OCI-M2 (cell line): ENCODE results near the gene SH3RF1.

Source experiments
- DNase-seq: peaks from one replicate; lab custom pipeline; 2025; ENCODE audit not compliant: unreplicated experiment; lab: John Stamatoyannopoulos, UW

The SH3RF1 gene

DNA sequence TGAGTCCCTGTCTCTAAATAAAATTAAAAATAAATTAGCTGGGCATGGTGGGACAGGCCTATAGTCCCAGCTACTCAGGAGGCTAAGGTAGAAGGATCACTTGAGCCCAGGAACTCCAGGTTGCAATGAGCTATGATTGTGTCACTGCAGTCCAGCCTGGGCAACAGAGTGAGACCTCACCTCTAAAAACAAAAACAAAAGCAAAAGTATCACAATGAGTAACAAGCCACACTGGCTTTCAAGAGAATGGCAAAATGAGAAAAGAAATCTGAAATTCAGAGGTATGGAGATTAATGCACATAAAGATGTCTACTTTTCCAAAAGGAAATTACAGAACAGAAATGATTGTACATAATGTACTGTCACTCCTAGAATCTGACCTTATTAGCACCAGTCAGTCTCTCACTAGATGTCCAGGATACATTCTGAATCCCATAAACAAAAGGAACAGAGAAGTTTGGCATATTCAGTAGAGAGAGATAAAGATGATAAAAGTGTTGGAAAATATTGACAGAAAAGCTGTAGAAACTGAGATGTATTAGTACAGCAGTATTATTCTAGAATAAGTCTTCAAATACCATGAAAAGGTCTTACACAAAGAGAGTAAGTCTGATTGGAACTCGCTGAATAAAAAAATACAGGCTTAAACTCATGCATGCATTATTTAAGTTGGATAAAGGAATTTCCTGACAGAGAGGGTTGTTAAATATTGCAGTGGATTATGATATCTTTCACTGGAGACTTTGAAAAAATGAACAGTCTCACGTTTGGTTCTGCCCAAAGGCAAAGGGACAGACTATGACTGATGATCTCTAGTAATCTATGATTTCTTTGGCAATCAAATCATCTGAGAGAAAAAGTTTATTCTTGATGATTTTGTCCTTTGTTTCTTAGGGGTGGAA is 102.5 kb downstream of the SH3RF1 start:
- no peak for DNase-seq

- DNase-seq, result no peak
Observed at GRCh38 chr4:169164669-169165415, 105.9 kb downstream of the SH3RF1 start.

- no peak for DNase-seq
Observed at GRCh38 chr4:169163947-169164668, 106.6 kb downstream of the SH3RF1 start.

DNA sequence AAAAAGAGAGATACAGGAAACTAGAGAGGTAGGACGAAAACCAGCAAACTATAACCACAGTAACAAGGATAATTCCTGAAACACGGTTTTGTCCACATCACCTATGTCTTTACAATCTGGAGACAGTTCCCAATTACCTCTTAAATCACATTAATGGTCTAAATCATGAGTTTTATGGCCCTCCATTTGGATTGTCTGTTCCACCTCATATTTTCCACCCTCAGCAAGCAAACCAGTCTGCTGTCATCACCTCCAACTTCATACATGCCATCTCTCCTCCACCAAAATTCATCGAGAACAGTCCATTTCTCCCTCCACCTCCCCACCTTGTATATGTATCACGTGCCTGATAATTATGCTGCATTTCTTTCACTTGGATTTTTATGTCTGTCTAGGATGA is 107.3 kb downstream of the SH3RF1 start:
- no peak for DNase-seq

DNA sequence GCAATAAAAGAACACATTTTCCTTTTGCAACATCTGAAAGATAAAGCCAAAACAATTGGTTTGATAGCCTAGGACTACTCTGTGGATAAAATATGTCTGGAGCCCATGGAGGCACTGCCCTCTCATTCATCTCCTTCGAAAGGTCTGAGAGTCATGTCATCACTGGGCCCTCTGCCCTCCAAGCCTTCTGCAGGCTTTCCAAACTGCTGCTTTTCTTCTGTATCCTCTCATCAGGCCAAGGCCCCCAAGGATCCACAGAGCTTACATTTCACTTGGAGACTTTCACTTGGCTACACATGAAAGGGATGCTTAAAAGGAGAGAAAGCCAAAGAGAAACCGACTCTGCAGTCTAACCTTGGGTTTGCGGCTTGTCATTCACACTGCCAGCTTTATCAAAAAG is 109.9 kb downstream of the SH3RF1 start:
- no peak for DNase-seq

- no peak for DNase-seq
Observed at GRCh38 chr4:169159624-169160171, 111.1 kb downstream of the SH3RF1 start.

- no peak for DNase-seq
Observed at GRCh38 chr4:169158861-169159260, 111.9 kb downstream of the SH3RF1 start.

DNA sequence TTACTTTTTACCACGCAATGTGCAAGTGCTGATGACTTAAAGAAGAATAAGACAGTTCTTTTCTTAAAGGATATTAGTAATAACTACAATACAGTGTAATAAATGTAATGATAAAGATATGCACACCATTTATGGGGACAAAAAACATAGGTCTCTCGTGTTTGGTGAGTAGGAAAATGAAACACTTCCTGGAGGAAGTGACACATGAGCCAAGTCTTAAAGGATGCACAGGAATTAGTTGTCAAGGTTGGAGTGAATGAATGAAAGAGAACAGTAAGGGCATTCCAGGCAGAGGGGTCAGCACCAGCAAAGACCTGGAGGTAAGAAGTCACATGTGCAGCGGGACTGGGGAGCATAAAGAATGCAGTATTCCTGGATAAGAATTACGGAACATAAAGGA is 112.7 kb downstream of the SH3RF1 start:
- DNase-seq, result no peak

- DNase-seq, result no peak
Observed at GRCh38 chr4:169156392-169156791, 114.4 kb downstream of the SH3RF1 start.

DNA sequence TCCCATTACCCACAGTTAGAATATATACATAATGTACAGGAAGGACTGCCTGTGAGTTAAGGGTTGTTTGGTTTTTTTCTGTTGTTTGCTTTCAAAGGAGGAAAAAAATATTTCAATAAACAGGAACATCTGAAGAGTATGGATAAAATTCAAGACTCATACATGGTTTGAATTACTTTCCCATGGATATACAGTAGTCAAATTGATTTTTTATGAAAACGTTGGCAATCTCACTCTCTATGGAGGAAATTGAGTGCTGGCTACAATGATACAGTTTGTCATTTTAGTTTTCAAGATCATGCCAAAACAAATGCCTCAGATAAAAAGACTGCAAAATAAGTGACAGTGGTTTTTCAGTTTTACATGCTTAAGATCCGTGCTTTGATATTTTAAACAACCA is 116.6 kb downstream of the SH3RF1 start:
- no peak for DNase-seq

DNA sequence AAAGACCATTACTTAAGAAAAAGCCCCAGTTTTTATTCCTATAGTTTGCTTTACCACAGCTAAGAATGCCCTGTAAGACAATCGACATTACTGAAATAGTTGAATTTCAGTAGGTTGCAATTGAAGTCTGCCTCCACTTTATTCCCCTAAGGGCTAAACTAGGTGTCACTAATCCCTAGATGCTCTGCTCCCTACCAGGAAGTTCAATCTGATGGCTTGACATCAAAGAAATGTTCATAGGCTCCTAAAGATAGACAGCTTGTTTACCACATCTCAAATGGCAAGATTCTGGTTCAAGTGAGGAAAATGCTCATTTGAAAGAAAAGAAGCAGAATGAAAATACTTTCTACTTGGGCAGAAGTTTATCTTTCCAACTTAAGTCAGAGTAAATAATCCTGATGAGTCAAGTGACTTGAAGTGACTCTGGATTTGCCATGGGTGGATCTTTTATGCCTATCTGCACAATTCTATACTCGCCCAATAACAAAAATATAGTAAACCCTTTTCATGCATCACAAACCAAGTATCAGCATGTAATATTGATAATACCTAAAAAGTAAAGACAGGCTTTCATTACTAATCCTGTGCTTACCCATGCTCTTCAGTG is 117.2 kb downstream of the SH3RF1 start:
- no peak for DNase-seq

- DNase-seq, result no peak
Observed at GRCh38 chr4:169152899-169153298, 117.9 kb downstream of the SH3RF1 start.

DNA sequence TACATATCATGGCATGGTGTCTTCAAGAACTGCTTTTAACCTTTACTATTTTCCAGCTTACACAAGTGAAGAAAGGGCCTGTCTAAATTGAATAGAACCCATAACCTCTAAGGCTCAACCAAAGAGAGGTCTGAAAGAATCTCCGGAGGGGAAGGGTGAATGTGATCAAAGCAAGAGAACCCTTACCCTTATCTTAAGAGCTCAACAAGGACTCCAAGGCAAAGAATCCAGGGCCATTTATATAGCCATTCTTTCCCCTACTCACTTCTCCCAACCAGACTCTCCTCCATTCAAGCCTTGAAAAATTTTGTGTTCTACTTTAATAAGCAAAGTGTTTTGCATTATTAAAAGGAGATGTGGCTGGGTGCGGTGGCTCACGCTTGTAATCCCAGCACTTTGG is 118.7 kb downstream of the SH3RF1 start:
- no peak for DNase-seq

DNA sequence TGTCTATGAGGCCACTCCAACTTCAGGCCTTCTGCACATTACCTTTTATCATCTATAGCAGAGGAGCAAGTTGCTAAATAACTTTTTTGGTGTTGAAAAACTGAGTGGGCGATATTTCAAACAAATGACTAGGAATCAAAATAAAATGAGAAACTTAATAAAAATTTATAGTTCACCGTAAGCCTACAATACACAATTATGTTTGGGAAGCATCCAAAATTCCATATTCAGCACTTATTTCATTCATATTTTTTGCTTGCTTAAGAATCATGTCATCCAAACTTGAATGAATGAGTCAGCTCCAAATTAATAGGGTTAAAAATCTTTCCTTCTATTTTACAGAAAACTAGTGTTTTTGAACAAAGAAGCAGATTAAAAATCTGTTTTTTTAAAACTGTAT is 119.1 kb downstream of the SH3RF1 start:
- no peak for DNase-seq

DNA sequence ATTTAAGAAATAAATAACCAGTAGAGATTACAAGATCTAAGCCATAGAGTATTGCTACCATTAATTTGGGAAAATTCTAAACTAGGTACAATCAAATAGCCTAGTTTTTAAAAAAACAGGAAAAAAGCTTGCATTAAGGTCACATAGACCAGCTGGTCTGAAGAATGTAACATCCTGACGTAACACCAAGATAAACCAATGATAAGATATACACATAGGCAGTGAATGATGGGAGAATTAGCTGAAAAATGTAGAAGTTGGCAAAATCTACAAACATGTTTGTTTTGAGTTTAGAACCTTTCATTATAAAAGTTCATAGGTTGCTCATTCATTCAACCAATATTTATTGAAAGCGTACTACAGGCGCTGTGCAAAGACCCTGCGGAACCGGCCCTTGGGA is 120.0 kb downstream of the SH3RF1 start:
- DNase-seq, result no peak

DNA sequence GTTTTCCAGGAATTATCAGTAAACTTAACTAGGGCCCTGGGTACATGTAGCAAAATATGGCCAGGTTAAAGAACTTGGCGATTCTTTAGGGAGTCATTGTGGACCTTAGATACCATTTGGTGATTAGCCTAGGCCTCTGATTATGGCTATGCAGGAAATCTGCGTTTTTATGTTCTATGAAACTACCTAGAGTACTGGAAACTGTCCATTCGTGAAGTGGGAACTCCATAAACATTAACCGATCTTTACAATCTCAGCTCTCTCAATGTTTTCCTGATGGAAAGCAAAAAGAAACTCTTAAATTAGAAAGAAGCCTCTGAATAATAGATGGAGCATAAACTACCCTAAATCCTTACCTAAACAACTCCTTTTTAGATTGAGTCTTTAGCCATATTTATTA is 121.9 kb downstream of the SH3RF1 start:
- DNase-seq, result no peak

DNA sequence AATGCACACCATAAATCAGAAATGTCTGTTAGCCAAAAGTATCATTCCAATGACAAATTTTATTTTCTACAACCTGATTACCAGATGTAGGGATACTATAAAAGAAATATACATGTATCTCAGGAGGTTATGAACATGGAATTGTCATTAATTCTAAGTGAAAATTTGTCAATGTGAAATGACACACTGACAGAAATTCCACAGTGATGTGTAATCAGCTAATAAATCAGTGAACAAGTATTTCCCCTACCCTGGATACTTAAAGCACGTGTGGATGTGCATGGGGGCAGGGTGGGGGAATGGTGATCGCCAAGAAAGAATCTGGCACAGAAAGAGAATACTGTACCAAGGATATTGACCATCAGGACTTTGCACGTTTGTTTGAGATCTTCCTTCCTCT is 123.6 kb downstream of the SH3RF1 start:
- no peak for DNase-seq

- DNase-seq, result no peak
Observed at GRCh38 chr4:169144061-169144600, 126.6 kb downstream of the SH3RF1 start.

DNA sequence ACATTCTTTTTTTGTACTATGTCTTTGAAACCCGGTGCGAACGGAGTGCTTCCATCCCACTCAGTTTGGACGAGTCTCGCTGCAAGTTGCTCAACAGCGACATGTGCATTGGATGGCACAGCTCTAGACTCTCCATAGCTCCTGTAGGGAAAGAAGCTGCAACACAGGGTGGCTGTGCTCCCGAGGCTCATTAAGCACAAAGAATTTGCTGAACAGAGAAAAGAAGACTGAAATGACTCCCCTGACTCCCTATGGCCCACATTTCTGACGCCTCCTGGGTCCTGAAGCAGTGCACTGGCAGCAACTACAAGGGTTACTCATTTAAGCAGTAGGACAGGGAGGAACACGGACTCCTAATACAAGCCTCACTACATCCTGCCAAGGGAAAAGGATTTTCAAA is 127.4 kb downstream of the SH3RF1 start:
- no peak for DNase-seq

DNA sequence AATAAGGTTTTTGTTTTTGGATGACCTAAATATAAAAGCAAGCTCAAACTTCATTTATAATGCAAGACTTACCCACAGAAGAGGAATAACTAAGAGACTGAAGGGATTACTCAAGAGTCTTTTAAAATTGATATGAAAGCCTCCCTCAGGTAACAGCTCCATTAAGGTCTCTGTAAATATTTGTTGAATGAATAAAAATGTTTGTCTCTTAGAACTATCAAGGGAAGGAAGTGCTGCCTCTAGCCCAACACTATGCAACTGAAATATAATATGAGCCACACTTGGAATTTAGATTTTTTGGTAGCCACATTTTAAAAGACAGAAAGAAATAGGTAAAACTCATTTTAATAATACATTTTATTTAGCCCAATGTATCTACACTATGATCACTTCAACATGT is 127.8 kb downstream of the SH3RF1 start:
- DNase-seq, result no peak

GRCh38 chr4:169142391-169142790 is 128.4 kb downstream of the SH3RF1 start:
- DNase-seq, result no peak
